HL-60 (cell line): ENCODE data around the gene TXNIP.

ENCODE experiments used
- CTCF ChIP-seq: IDR thresholded peaks from one replicate; pipeline ENCODE4 v1.5.1; 2011; ENCODE audit warnings: low read length, control low read depth, inconsistent platforms; ENCODE audit not compliant: insufficient read depth
- POLR2AphosphoS5 ChIP-seq: IDR thresholded peaks from 2 replicates; pipeline ENCODE4 v1.6.1; 2012; ENCODE audit warnings: low read depth

DNA sequence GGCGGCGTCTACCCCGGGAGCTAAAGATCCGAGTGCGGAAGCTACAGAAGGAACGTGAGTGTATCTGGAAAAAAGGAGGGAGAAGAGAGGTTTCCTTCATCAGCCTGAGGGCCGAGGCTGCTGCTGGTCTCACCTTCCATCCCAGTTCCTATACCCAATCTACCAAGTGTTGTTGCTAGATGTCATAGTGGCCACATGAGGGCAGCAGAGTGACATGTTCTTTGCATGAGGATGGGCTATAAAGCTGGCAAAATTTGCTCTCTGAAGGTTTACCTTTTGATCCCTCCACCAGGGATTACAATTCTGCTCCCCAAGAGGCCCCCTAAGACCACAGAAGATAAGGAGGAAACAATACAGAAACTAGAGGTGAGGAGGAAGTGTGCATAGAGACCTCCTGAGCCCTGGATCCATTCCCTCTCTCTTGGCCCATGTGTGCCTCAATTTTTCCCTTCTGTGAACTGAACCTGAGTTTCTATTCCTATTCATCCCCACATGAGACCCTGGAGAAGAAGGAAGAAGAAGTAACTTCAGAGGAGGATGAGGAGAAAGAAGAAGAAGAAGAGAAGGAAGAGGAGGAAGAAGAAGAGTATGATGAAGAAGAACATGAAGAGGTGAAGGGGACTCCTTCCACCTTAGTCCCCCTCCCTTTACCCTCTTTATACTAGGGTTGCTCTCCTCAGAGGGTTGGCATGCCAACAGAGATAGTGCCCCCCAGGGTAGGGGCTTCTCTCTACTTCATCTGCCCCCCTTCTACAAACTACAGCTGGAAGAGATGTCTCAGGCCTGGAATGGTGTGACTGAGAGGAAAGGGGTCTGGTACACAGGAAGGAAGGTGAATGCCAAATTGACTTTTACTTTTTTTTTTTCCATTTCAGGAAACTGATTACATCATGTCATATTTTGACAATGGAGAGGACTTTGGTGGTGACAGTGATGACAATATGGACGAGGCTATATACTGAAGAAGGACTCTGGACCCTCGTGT, 18.6 kb downstream of the TXNIP start:
- TF ChIP-seq CTCF (peak; percentile 84), POLR2AphosphoS5 (no peak)
